Measurements from ENCODE around the gene GPR153.

Gene GPR153

DNA sequence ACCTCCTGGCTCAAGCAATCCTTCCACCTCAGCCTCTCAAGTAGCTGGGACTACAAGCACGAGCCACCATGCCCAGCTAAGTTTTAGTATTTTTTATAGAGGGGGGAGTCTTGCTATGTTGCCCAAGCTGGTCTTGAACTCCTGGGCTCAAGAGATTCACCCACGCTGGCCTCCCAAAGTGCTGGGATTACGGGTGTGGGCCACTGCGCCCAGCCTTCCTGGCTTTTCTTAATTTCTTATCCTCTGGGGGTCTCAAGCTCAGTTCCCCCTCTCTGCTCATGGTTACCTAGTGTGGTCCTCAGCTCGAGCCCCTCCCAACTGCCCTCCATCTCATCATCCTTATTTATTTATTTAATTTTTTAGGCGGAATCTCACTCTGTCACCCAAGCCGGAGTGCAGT, 58.6 kb downstream of the GPR153 start:
- DNase-seq (ENCODE audit: low read depth, low spot score) = no peak

DNA sequence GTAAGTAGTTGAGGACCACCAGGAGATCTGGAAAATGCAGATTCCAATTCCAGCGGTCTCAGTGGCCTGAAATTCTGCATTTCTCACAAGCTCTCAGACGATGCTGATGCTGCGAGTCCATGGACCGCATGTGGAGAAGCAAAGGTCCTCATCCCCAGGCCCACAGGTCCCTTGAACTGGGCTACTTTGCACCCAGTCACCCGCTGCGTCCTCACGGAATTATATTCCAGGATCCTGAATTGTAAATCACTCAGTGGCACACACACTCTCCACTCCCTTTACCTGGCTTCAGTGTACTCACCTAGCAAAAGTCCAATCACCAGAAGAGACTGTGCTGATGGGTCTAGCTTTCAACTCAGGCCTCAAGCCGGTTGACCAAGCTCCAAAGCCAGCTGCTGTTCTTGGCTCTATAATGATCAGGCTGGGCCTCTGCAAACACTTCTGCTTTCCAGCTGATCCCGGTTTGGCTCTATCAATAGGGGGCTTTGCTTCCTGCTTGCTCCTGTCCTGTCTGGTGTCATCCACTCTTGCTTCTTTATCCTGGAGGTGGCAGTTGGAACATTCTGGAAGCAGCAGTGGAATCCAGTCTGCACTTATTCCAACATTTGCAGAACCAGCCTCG, 60.6 kb downstream of the GPR153 start:
- DNase-seq (ENCODE audit: low read depth, low spot score) = no peak

DNA sequence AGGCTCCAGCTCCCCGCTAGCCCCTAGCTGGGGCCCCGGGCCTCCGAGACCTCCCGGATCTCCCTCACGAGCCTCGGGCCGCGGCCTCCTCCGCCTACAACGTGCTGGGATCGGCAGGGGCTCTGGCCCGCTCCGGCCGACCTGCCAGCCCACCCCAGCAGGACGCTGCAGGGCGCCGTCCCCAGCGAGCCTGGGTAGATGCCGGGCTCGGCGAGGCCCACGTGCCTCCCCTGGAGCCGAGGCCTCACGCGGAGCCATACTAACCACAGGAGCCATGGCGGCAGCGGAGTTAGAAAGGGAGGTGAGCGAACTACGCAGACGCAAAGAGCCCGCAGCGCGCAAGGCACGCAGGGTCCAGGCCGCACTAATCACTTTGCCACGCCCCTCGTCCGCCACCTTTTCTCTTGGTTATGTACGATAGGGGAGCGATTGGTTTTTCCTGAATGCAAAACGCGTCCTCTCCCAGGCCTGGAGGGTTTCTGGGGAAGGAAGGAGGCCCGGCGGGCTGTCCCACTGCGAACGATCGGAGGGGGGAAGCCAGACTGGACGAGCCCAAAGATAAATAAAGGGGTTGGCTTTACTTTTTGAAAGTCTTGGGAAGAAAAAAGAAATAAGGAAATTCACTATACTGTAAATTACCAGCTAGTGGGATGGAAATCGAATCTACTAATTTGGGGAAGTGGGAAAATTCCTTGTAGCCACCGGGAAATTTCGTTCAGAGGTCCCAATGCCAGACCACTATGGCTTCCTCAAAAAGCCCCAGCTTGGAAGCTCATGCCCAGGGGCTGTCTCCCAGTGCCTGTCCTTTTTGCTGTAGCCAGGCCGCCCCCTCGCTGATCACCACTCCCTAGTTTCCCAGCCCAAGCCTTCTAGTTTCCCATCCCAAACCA, 61.4 kb downstream of the GPR153 start, which contains the start of gene RPL22:
RPL22 (minus strand) TSS at position 298 of the 890 bp plus-strand sequence; CDS start at position 276, 22 bp downstream.
- DNase-seq (ENCODE audit: low read depth, low spot score) = peak; percentile 97

DNA sequence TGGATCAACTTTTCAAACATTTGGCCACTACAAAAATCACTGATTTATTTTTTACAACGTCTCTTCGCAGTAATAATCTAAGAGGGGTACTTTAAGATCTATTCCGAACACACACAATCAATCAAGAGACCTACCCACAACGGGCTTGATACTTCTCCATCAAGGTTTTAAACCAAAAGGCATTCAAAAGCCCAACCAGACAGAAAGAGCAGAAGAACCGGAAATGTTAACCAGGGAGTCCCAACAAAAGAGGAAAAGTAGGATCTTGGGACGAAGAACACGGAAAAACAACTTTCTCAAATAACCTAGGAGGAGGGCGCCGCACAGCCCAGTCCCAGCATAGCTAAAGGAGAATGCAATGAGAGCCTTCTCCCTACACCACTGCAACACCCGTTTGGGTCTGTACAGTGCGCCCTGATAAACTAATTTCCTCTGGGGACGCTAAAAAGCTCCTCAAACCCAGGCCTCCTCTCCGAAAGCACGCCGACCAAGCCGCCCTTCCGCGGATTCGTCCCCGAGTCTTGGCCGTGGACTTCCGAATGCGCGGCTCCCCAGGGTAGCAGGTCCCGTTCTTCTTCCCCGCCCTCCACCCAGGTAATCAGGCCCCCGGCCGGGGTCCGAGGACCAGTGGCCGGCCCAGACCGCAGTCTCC, 62.1 kb downstream of the GPR153 start:
- no peak for DNase-seq (ENCODE audit: low read depth, low spot score)

DNA sequence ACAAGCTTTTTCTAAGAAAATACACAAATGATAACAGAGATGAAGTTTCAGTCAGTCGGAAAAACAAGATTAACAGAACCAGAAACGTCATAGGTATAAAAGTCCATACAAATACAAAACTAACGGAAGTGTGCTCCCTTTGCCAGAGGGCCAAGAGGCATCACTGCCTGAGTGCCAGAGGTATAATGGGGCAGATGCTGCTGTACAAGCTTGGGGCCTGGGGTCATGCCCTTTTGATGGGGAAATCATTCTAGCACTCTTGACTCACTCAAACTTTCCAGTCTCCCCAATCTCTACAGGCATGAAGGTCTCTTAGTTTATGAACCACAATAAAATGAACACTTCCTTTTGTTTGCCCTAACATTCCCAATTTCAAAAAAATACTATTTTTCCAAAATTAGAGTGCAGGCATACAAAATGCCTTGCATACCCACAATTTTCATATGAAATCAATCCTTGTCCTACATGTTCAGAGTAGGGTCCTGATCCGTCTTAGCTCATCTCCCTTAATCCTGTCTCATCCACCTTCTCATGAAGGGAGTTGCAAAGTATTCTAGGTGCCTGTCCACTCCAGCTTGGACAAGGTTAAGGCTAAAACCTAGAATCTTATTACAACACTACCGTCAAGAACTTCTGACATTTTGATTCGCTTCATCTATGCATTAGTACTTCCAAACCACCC, 63.0 kb downstream of the GPR153 start:
- no peak for DNase-seq (ENCODE audit: low read depth, low spot score)
